Thymus (tissue), 11 donors: ENCODE data around the gene GAGE13. TPM values are rescaled to one million over a fixed set of nuclear protein-coding genes. Genes with fewer than 3 reads are reported as not detected.
"Not testable (repeated sequence)": the region's sequence is repeated elsewhere in the genome, so short reads cannot be mapped to it uniquely, and the experiment has no call there.

Source experiments
- DNase-seq, 9 donors: peaks; one replicate each; pipeline ENCODE4 v3.0.0-alpha.2; 2013; ENCODE audit warnings: low spot score in 9 of 9, low read depth in 6 of 9, missing footprints in 1 of 9
- H3K27ac ChIP-seq, 2 donors: one replicate each; pipeline ENCODE4 v1.5.1; 2013; ENCODE audit warnings: control low read depth in 1 of 2, low read depth in 1 of 2, low read length in 1 of 2, mild to moderate bottlenecking in 1 of 2, moderate library complexity in 1 of 2
- H3K27me3 ChIP-seq, 2 donors: one replicate each; pipeline ENCODE4 v1.5.1; 2013; ENCODE audit warnings: low read length in 1 of 2; ENCODE audit not compliant: control insufficient read depth in 2 of 2, insufficient read depth in 1 of 2
- H3K36me3 ChIP-seq, 2 donors: one replicate each; pipeline ENCODE4 v1.5.1; 2013; ENCODE audit warnings: low read length in 1 of 2, mild to moderate bottlenecking in 1 of 2, moderate library complexity in 1 of 2; ENCODE audit not compliant: control insufficient read depth in 2 of 2, insufficient read depth in 2 of 2
- H3K4me1 ChIP-seq, 2 donors: one replicate each; pipeline ENCODE4 v1.5.1; 2013; ENCODE audit warnings: low read length in 2 of 2; ENCODE audit not compliant: control insufficient read depth in 2 of 2, insufficient read depth in 2 of 2
- H3K4me3 ChIP-seq, 2 donors: one replicate each; pipeline ENCODE4 v1.5.1; 2013; ENCODE audit warnings: low read length in 2 of 2, control low read depth in 1 of 2, mild to moderate bottlenecking in 1 of 2
- H3K9me3 ChIP-seq, 2 donors: one replicate each; pipeline ENCODE4 v1.5.1; 2013; ENCODE audit warnings: low read length in 1 of 2, mild to moderate bottlenecking in 1 of 2; ENCODE audit not compliant: control insufficient read depth in 2 of 2, insufficient read depth in 1 of 2
- WGBS: extraction: QIAGEN DNeasy Blood & Tissue Kit; methylation state at CpG from one replicate; pipeline ENCODE4 v1.1.7; 2013; 5-methylcytosine and 5-hydroxymethylcytosine counted together
- polyA plus RNA-seq: library from polyadenylated mRNA; stranded (reverse); fragments of 200-250 nt; gene quantifications from one replicate; pipeline ENCODE4 v1.2.3, GENCODE V29; 2013
- total RNA-seq: library from RNA; stranded (reverse); fragments of 120-200 nt; gene quantifications from one replicate; pipeline ENCODE4 v1.2.4, GENCODE V29; 2013
- donor health status: healthy.

The GAGE13 gene
- total and polyA plus RNA-seq, 2 donors: not detected

- not testable (repeated sequence) for H3K27ac ChIP-seq, H3K36me3 ChIP-seq, H3K4me3 ChIP-seq, H3K4me1 ChIP-seq, DNase-seq, H3K9me3 ChIP-seq, H3K27me3 ChIP-seq
- 99% methylated on average over 5 of the region's 5 CpGs for WGBS
Observed at GRCh38 chrX:49299293-49299692, 32.1 kb upstream of the GAGE13 start.

GRCh38 chrX:49300703-49301102, 30.7 kb upstream of the GAGE13 start:
- Histone ChIP-seq H3K36me3 (no peaks in the 10 kb centered on the region), H3K9me3 (no peaks in the 10 kb centered on the region), H3K27me3 (no peaks in the 10 kb centered on the region), H3K4me3 (no peak overlapping the region), H3K4me1 (no peaks in the 10 kb centered on the region), H3K27ac (no peak overlapping the region)
- no peak for DNase-seq
- 76% methylated on average over 1 of the region's 1 CpG for WGBS

- Histone ChIP-seq H3K27me3 (no peaks in the 10 kb centered on the region), H3K27ac (no peak within 1 kb of the TSS), H3K4me1 (peaks cover 0 to under 1% of the 10 kb centered on the region in 2 donors), H3K9me3 (no peaks in the 10 kb centered on the region), H3K4me3 (no peak within 1 kb of the TSS), H3K36me3 (no peaks in the 10 kb centered on the region)
- no peak for DNase-seq
- WGBS: 90% methylated on average over 15 of the region's 15 CpGs
Observed at GRCh38 chrX:49303346-49303745, 28.0 kb upstream of the GAGE13 start, which contains the start of gene GAGE10. Gene GAGE10 (plus strand): TSS chrX:49303646. CDS start chrX:49304860, 1,214 bp downstream.

GRCh38 chrX:49307775-49308174, 23.6 kb upstream of the GAGE13 start:
- DNase-seq, H3K27ac ChIP-seq, H3K9me3 ChIP-seq, H3K36me3 ChIP-seq, H3K4me3 ChIP-seq, H3K27me3 ChIP-seq: not testable (repeated sequence)
- H3K4me1 ChIP-seq: peaks cover 0 to 14% of the 10 kb centered on the region in 2 donors
- WGBS: 88% methylated on average over 2 of the region's 2 CpGs

- no peaks in the 10 kb centered on the region for H3K36me3 ChIP-seq
- no peaks in the 10 kb centered on the region for H3K27me3 ChIP-seq
- H3K27ac ChIP-seq: peak overlapping the region; percentile 83 to 88
- H3K4me3 ChIP-seq: peak overlapping the region in 1 of 2 donors; percentile 33
- H3K4me1 ChIP-seq: peaks cover 0 to 14% of the 10 kb centered on the region in 2 donors
- peak in 5 of 9 donors; percentile 17 to 59 (median 24) for DNase-seq
- H3K9me3 ChIP-seq: no peaks in the 10 kb centered on the region
- WGBS: 69% methylated on average over 15 of the region's 15 CpGs
Observed at GRCh38 chrX:49308604-49309269, 22.6 kb upstream of the GAGE13 start.

GRCh38 chrX:49309401-49309981, 21.9 kb upstream of the GAGE13 start:
- Histone ChIP-seq H3K4me1 (peaks cover 0 to 14% of the 10 kb centered on the region in 2 donors), H3K36me3 (no peaks in the 10 kb centered on the region), H3K27ac (peak overlapping the region; percentile 83 to 88), H3K27me3 (no peaks in the 10 kb centered on the region), H3K9me3 (no peaks in the 10 kb centered on the region), H3K4me3 (peak overlapping the region; percentile 30 to 33)
- peak in 6 of 9 donors; percentile 14 to 66 (median 23) for DNase-seq
- WGBS: 13% methylated on average over 8 of the region's 8 CpGs

- peaks cover 0 to 14% of the 10 kb centered on the region in 2 donors for H3K4me1 ChIP-seq
- no peak overlapping the region for H3K27ac ChIP-seq
- 91% methylated on average over 18 of the region's 18 CpGs for WGBS
- no peaks in the 10 kb centered on the region for H3K27me3 ChIP-seq
- no peak overlapping the region for H3K4me3 ChIP-seq
- H3K36me3 ChIP-seq: no peaks in the 10 kb centered on the region
- no peaks in the 10 kb centered on the region for H3K9me3 ChIP-seq
- DNase-seq: no peak
Observed at GRCh38 chrX:49310371-49310770, 21.0 kb upstream of the GAGE13 start.

GRCh38 chrX:49312176-49312575, 19.2 kb upstream of the GAGE13 start:
- 92% methylated on average over 2 of the region's 2 CpGs for WGBS
- no peak for DNase-seq
- peaks cover 0 to 14% of the 10 kb centered on the region in 2 donors for H3K4me1 ChIP-seq
- no peaks in the 10 kb centered on the region for H3K36me3 ChIP-seq
- no peaks in the 10 kb centered on the region for H3K9me3 ChIP-seq
- no peak overlapping the region for H3K27ac ChIP-seq
- H3K4me3 ChIP-seq: no peak overlapping the region
- H3K27me3 ChIP-seq: no peaks in the 10 kb centered on the region

GRCh38 chrX:49316085-49316484, 15.3 kb upstream of the GAGE13 start:
- Histone ChIP-seq H3K36me3 (no peaks in the 10 kb centered on the region), H3K4me3 (no peak overlapping the region), H3K27me3 (no peaks in the 10 kb centered on the region), H3K9me3 (no peaks in the 10 kb centered on the region), H3K4me1 (no peaks in the 10 kb centered on the region), H3K27ac (no peak overlapping the region)
- no peak for DNase-seq
- WGBS: 94% methylated on average over 4 of the region's 4 CpGs
